ENCODE measurements around the gene TMA7. TPM values are rescaled to one million over a fixed set of nuclear protein-coding genes. Genes with fewer than 3 reads are reported as not detected.

TMA7 gene
- polyA plus RNA-seq, 1 donor, result 160 TPM

DNA sequence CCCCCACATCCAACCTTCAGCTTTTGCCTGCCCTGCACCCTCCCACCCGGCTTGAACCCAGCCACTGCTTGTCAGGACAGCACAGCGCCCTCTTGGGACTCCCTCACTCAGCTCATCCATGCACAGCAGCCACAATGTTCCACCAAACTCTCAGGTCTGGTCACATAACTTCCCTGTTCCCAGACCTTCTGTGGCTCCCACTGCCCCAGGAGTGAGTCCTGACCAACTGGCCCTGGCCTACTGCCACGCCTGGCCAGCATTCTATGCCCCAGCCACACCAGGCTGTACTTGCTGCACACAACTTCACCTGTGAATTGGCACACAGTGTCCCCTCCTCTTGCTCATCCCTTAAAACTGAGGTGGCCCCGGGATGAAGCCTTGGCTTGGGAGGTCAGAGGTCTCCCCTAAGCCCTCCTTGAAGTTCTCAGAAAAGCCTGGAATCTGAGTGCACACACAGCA lies 31.2 kb upstream of the TMA7 start:
- DNase-seq (ENCODE audit: low read depth), result no peak

DNA sequence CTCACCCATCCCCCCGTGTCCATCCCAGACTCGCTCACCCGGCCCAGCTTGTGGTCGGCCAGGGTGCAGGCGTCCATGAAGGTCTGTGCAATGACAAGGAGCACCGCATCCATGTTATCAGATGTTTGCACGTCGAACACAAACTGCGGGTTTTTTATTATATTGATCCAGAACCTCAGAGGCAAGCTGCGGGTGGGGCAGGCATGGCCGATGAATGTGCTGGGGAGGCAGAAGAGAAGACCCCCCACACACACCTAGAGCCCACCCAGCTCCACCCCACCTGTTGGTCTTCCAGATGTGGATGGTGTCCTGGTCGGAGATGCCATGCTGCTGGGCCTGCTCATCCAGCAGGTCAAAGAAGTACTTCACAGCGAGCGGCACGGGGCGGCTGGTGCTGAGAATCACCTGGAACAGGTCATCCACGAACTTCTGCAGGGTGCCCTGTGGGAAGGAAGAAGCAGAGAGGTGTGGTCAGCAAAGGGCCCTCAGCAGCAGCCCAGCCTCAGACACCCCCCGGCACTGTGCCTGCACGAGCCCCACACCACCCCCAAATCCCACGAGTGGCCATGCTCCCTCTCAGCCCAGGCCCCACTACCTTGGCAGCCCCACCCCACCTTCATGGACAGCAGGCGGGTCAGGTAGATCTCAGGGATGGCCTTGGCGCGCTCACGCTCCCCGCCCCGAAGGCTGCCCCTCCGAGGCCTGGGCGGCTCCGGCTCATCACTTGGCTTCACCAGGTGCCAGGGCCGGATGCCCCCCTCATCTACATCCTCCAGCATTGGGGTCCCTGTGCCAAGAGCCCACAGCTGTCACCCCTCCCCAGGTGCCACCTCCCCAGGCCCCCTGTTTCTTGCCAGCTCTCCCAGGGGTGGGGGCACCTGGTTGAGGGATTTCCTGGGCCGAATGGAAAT lies 30.5 kb upstream of the TMA7 start:
- DNase-seq (ENCODE audit: low read depth), result no peak

DNA sequence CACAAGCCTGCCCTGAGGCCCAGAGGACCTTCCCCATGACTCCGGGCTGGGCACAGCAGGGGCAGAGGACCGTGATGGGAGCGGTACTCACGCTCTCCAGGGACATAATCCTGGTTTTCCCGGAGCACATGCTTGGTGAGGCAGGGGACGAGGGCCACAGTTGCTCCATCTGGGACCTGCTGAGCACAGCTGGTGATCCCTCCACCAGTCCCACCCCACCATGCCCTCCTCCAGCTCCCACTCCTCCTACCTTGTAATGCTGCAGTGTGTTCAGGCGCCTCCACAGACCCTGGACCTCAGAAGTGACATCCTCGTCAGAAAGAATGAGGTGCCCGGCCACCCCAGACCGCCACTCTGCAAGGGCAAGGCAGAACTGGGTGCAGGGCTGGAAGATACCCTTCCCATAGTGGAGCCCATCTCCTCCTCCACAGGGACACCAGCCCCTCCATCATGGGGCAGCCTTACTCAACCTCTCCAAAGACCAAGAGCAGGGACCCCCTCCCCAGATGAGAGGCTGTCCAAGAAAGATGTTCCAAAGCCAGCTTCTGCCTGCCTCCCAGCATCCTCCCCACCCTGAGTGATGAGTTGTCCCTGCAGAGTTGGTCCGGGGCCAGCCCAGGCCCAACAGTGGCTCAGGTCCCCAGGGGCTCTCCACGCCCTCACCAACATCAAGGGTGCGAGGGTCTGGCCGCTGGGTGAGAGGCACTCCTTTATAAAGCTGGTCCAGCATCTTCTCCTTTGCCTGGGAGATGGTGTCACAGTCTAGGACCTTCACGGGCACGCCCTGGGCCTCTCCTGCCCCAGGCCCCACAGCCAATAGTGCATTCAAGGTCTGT lies 29.6 kb upstream of the TMA7 start:
- DNase-seq (ENCODE audit: low read depth), result no peak

DNA sequence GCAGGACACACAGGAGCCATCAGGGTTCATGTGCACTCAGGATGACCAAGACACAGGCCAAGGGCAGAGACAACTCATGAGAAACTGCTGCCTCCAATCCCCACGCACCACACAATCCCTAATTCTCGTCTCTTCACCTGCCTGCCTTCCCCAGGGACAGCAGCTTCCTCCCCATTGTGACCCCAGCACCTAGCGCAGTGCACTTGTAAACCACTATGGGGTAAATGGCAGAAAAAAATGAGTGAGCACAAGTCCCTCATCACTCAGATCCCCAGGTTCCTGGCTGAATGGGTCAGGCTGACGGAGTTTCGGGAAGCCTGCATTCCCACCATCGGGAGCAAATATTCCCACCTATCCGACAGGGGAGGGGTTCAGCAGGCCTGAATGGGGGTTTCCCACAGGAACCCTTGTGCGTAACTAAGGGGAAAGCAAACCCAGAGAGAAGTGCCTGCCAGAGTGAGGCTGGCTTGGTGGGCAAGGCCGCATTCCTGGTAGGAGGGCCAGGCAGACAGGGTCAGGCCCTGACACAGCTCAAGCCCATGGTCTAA lies 28.9 kb upstream of the TMA7 start:
- DNase-seq (ENCODE audit: low read depth), result no peak

DNA sequence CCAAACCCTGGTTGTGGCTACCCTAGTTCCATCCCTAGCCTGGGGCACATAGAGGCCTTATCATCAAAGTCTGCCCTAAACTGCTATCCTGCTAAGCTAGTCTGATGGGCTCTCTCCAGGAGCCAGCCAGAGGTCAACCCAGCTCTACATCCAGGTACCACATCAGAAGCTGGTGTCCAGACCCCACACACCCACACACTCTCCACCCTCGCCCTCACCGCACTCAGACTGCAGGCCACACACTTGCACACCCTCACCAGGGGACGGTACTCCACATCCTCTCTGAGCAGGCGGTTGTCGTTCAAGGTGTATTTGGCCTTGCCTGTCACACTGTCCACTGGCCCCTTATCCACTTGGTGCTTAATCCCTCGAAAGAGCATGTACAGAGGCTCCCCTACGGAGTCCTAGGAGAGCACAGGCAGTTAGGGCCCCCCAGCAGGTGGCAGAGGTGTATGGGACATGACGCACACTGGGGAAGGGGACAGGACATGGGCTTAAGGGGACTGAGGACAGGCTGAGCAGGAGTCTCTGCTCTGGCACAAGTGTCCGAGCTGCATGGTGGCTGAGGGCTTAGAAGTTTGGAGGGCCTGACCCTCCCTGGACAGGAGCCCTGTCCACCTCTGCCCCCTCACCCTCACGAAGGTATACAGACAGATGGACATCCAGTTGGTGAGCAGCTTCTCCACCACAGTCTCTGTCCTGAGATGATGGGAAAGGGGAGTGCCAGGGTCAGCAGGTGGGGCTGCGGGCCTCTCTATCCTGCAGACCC lies 28.3 kb upstream of the TMA7 start:
- DNase-seq (ENCODE audit: low read depth), result no peak

DNA sequence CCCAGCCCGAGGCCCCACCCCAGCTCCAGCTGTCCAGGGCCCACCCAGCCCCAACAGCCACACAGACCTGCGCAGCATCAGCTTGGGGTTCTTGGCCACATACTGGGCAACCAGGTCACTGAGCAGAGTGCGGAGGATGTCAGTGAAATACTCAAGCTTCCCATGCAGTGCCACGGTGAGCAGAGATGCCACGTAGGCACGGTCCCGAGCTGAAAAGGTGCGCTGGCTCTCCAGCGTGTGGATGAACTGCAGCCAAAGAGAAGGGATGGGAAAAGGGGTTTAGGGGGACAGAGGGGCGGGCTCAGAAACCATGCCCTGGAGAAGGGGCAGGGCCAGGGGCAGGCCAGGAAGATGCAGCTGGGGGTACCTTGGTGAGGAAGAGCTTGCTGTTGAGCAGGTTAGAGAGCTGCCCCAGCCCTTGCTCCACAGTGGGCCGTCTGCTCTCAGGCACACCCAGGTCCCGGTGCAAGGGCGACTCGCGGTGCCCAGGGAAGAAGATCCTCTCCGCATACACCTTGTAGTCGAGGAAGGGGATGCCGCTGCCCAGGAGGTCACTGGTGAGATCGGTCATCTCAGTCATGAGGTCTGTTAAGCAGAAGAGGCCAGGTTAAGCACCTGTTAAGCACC lies 27.6 kb upstream of the TMA7 start:
- no peak for DNase-seq (ENCODE audit: low read depth)

DNA sequence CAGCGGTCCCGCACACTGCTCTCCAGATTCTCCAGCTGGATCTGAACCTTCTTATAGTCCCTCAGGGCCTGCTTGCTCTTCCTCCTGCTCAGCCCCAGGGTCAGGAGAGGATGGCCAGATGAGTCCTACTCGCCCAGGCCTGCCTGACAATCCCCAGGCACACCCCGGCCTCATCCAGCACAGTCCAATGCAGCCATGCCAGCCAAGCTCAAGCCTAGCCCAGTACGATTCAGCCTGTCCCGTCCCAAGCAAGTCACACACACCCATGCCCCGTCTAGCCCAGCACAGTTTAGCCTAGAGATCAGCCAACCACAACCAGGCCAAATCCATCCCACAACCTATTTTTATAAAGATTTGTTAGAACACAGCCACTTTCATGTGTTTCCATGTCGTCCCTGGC lies 27.0 kb upstream of the TMA7 start:
- no peak for DNase-seq (ENCODE audit: low read depth)

DNA sequence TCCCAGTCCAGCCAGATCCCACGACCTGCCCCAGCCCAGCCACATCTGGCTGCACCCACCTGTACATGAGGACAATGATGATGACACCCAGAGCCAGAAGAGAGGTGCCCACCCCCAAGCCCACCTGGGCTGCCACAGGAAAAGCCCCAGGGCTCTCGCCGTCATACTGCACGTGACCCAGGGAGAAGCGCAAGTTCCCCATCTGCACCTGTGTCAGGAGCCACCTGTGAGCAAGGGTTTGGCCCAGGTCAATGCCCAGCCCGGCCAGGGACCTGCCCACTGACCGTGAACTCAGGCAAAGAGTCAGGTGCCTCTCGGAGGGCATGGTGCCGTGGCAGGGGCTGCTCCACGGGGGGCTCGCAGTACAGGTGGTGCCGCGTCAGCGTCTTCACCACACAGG lies 26.4 kb upstream of the TMA7 start:
- DNase-seq (ENCODE audit: low read depth), result no peak

DNA sequence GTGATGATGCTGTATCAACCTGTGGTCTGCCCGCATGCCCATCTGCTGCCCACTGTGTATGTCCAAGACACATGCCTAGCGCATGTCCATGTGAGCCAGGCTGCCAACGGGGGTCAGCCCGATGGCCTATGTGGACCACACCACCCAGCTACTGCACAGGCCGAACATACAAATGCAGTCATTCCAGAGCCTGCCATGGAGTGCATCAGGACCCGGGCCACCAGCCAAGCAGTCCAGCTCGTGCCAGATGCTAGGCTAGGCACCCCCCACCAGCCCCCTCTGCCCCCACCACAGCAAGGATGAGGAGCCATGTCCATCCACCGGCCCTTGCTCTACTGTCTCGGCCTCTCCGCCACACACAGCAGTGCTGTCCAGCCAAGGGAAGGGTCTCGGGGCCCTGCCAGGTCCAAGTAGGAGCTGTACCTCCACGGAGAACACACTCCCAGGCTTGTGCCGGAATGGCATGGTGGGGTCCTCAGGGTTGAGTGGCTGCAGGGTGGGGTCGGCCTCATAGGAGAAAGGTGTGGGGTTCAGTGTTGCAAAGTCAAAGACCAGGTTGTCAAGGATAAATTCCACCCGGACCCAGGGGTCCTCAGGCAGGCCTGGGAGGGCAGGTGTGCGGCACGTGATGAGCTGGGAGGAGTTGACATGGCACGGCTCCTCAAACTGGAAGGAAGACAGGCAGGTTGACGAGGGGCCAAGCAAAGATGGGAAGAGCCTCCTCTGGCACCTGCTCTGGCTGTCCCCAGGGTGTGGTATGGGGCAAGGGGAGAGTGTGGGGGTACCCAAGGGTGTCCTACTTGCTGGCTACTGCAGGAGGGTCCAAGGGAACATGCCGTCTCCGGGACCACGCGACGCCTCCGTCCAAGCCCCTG lies 25.4 kb upstream of the TMA7 start:
- DNase-seq (ENCODE audit: low read depth), result no peak

DNA sequence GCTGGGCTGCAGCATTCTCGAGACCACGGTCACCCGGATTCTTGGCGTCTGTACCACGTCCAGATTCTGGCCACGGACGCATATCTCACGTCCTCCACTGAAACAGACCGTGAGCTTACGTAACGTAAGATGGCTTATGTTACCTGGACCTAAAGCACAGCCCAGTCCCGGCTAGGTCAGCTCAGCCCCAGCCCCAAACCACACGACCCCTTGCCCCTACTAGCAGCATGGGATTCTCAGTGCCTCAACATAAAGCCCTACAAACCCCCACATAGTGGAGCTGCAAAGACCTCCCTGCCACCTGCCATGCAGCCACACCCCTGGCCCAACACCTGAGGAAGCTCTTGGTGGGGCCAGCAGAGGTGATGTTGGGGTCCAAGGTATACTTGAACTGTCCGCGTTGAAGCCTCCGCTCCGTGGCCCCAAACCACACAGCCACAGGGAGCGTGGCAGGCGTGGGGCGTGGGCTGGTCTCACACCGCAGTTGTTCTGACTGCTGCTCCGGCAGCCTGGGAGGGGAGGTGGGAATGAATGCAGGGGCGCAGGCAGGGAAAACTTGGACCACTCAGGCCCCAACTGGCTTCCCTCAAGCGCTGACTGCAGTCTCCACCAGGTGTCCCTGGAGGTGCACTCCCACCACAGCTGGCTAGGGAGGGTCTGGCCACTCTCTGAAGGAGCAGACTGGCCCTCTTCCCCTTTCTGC lies 24.7 kb upstream of the TMA7 start:
- DNase-seq (ENCODE audit: low read depth), result no peak

DNA sequence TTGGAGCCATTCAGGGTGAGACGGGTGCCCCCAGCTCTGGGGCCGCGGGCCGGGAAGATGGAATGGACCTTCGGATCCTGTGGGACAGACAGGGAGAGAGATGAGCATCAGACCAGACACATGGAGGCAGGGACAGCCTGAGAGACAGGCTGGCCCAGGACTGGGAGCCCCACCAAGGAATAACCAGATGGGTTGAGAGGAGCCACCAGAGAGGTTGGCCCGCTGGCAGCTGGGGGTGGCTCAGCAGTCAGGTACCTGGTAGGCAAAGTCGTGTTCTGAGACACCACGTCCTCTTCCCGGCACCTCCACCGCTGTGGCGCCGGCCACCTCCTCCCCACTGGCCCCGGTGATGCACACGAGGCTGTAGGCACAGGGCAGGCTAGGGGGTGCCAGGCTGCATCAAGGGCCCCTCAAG lies 24.0 kb upstream of the TMA7 start:
- no peak for DNase-seq (ENCODE audit: low read depth)

DNA sequence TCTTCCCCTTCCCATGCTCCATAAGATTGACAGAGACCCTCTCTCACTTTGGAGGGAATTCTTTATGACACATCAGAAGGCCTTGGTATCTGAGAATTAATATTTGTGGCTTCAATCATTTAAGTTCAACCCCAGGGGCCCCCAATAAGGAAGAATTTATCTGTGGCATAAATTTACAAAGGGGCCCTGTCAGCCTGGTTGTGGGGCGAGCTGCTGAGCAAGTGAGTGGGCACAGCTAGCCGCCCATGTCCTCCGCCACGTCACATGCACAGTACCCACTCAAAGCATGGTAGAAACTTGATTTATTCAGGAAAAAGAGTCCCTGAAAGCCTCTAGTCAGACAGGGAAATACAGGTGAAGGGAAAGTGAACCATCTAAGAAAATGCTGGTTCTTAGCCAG lies 23.5 kb upstream of the TMA7 start:
- DNase-seq (ENCODE audit: low read depth), result no peak

DNA sequence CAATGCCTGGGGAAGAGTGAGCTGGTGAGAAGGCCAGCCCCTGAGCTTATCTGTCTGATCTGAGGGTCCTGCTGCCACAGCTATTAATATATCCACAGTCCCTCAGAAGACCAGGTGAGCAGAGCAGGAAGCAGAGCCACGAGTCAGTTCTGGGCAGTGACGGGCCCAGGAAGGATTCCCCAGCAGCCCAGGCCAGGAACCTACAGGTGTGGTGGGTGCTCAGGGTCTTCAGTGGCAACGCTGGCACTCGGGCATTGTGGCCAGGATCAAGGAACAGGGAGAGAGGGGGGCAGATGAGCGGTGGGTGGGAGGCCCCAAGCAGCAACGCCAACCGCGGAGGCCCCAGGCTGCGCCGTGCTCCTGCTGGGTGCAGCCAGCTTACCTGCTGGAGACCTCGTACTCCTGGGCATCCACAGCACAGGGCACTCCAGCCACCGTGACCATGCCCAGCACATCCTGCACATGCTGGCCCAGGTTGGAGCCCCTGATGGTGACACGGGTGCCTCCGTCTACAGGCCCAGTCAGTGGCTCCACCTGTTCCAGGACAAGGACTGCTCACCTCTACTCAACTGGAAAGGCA lies 22.4 kb upstream of the TMA7 start:
- DNase-seq (ENCODE audit: low read depth), result no peak

DNA sequence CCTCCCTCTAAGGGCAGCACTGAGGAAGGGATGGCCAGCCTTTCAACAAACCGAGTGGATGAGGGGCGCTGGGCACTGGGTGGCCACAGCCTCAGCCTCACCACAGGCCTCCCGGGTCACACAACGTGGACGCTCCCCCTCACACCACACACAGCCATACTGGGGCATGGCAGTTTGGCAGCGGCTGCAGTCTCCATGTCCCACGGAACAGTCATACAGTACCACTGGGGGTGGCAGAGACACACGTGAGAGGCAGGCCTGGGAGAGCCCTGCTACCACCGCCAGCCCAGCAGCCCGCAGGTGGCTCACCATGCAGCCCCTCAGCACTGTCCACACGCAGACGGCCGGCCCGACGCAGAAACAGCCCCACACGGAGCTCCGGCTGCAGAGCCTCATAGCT lies 21.9 kb upstream of the TMA7 start:
- no peak for DNase-seq (ENCODE audit: low read depth)

DNA sequence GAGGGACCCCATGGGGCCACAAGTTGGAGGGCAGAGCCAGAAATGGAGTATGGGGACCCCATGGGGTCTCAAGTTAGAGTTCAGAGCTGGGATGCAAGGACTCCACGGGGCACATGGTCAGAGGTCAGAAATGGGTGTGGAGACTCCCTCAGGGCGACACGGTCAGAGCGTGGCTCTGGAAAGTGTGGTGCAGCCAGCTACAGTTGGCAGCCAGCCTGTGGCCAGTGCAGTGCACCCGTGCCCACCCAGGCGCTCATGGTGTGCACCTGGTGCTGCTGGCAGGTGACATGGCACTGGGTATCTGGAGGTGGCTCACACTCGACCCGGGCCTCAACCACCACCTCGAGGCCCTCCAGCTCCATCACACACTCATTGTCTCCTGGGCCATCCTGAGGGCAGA lies 21.4 kb upstream of the TMA7 start:
- DNase-seq (ENCODE audit: low read depth), result no peak

DNA sequence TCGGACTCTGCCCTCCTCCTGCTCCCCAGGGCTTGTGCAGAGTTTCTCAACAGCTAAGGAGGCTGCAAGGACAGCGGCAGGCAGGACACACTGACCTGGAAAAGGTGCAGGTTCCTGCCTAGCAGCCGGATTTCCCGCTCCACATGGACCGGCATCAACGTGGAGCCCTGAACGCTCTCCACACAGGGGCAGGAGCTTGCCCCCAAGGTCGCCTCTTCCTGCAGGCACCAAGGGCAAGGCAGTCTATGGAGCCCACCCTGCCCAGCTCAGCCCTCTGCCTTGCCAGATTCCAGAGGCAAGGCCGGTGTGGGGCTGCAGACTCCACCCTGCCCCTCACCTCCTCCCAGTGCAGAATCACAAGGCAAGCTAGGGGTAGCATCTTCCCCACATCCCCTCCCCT lies 20.9 kb upstream of the TMA7 start:
- DNase-seq (ENCODE audit: low read depth), result no peak

DNA sequence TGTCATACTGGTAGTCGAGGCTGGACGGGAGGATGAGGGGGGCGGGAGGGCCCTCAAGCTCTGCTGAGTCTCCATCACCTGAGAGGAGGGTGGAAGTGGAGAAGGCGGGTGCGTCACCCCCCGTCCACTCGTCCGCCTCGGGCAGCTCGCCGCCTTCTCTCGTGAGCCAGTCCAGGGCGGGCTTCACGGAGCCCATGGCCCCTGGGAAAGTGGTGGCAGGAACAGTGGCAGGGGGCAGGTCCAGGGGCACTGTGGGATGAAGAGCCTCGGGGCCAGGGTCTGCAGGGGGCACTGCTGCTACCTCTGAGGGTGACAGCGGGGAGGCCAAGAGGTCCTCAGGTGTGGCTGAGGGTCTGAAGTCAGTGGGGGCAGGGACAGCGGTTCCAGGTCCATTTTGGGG lies 20.5 kb upstream of the TMA7 start:
- no peak for DNase-seq (ENCODE audit: low read depth)

DNA sequence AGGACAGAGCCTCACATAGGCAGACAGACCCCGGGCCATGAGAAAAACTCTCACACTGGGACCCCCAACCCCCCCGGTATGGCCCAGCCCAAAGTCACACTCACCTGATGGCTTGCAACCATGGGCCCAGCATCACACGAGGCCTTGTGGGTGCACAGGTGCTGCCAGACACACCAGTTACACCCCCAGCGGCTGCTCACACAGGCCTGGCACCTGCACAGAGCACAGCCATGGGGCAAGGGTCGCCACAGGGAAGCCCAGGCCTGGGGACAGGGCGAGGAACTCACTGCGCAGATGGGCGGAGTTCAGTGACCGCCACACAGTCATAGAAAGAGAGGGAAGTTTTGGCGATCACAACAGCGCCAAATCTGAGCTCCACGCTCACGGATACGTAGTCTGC lies 19.5 kb upstream of the TMA7 start:
- DNase-seq (ENCODE audit: low read depth), result no peak

DNA sequence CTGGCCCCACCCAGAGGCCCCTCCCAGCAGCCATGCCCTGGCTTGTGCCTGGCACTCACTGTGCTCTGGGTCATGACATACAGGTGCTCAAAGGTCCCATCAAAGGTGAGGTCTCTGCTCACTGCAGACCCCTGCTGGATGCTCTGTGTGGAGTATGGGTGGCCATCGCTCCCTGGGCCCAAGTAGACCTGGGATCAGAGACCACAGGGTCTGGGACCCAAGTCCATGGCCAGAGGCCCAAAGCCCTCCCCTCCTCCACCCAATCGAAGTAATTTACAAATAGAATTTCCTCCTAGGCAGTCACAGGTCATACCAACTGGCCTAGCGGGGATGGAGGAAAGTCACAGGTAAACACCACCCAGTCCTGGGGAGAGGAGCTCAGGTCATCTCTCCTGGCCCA lies 17.8 kb upstream of the TMA7 start:
- no peak for DNase-seq (ENCODE audit: low read depth)

Data from forelimb muscle (tissue), 1 donor.